ENCODE results near the gene BICC1. TPM values are rescaled to one million over a fixed set of nuclear protein-coding genes. Genes with fewer than 3 reads are reported as not detected.
A peak's percentile ranks its signal among the peaks of the same experiment; 100 is the strongest.

BICC1 gene
- total and polyA plus RNA-seq, 9 donors, result 15.2 to 26.9 (median 19.7) TPM

DNA sequence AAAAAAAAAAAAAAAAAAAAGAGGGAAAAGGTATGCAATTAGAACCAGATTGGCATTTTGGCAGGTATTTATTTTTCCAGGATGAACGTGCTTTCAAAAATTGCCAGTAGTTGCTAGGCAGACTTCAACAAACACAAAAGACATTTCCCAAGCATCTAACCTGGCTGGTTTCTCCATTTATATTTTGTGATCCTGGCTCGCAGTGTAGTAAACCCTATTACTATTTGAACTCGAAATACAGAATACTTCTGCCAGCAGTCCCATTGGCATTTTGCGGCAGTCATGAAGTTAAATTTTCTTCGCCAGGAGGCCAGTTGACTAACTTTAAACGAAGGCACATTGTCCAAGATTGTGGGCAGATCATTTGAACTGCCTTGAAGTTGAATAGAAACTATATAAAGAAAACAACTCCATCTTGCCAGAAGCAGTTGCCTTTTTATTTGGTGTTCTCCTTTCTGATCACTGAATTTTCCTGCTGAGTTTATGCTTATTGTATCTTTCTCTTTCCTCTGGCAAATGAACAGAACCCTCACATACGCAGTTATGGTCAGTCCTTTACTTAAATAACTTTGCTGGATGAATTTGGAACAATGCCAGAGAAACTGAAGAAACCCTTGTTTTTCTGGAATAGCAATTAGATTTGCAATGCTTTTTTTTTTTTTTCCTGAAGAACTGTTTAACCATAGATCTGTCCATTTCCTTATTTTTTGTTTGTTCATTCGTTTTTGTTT lies 132.9 kb downstream of the BICC1 start:
- Histone ChIP-seq H3K36me3 (ENCODE audit: control insufficient read depth, insufficient read depth, low read length) (no peaks in the 10 kb centered on the region), H3K9me3 (replicated peaks; ENCODE audit: control insufficient read depth, low read depth, low read length) (no peaks in the 10 kb centered on the region), H3K27ac (ENCODE audit: low read length) (peak overlapping the region; percentile 68), H3K4me1 (ENCODE audit: control insufficient read depth, insufficient read depth, low read length) (peaks cover 18% of the 10 kb centered on the region), H3K4me3 (ENCODE audit: low read length) (no peak overlapping the region), H3K27me3 (ENCODE audit: control insufficient read depth, insufficient read depth, low read length) (no peaks in the 10 kb centered on the region)
- no CpG with 5 or more reads among the region's 8 CpGs for WGBS (ENCODE audit: insufficient coverage)
- DNase-seq, result peak; percentile 95

DNA sequence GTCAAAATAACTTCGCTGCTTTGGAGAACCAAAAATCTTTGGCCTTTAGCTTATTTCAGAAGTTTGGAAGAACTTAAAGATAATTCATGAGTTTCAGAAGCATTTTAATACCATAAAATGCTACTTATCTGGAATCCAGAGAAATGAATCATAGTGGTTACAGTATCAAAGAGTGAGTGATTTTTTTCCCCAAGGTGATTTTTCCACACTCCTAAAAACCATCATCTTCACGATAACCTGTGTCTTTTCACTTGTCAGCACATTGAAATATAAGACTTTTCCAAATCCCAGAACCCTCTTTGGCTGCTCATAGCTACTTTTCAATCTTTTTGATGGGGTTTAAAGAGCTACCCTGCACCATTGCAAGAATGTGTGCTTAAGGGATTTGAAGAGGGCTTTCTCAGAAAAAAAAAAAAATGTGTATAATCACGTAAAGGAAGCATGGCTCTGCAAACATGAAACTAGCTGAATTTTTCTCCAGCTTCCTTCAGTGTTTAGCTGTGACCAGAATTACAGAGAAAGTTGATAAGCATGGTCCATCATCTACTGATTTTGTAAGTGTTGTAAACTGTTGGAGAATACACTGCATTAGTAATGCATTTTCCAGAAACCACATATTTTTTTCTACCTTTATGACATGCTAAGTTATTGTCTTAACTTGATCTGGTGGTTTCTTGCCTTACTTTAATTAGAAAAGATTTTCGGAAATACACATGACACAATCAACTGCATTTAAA lies 134.9 kb downstream of the BICC1 start:
- no peaks in the 10 kb centered on the region for H3K36me3 ChIP-seq (ENCODE audit: control insufficient read depth, insufficient read depth, low read length)

DNA sequence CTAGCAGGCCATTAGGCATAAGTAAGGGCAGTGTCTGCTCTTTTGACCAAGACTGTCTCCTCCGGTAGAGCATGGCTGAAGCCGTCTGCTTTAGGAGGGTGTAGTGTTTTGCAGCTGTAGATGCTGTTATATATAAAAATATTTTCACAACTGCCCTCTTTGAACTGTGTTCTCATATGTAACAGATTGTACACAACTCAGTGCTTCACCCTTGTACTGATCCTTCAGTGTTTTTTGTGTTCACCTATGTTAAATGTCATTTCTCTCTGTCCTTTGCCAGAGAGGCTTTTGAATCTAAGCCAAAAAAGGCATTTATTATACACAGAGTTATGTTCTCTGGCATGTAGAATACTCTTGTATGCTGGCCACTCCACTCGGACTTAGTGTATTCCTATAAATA lies 135.5 kb downstream of the BICC1 start:
- Histone ChIP-seq H3K4me3 (ENCODE audit: low read length) (no peak overlapping the region), H3K9me3 (replicated peaks; ENCODE audit: control insufficient read depth, low read depth, low read length) (no peaks in the 10 kb centered on the region), H3K27ac (ENCODE audit: low read length) (peak overlapping the region; percentile 29), H3K27me3 (ENCODE audit: control insufficient read depth, insufficient read depth, low read length) (no peaks in the 10 kb centered on the region), H3K4me1 (ENCODE audit: control insufficient read depth, insufficient read depth, low read length) (peaks cover 19% of the 10 kb centered on the region), H3K36me3 (ENCODE audit: control insufficient read depth, insufficient read depth, low read length) (no peaks in the 10 kb centered on the region)
- DNase-seq, result peak; percentile 70
- no CpG with 5 or more reads among the region's 3 CpGs for WGBS (ENCODE audit: insufficient coverage)

More for the DNA sequence above, 134.9 kb downstream of the BICC1 start:
- WGBS (ENCODE audit: insufficient coverage), result no CpG with 5 or more reads among the region's 4 CpGs
- Histone ChIP-seq H3K4me3 (ENCODE audit: low read length) (no peak overlapping the region), H3K4me1 (ENCODE audit: control insufficient read depth, insufficient read depth, low read length) (peaks cover 21% of the 10 kb centered on the region), H3K9me3 (replicated peaks; ENCODE audit: control insufficient read depth, low read depth, low read length) (no peaks in the 10 kb centered on the region), H3K27me3 (ENCODE audit: control insufficient read depth, insufficient read depth, low read length) (no peaks in the 10 kb centered on the region), H3K27ac (ENCODE audit: low read length) (peak overlapping the region; percentile 29)
- DNase-seq, result peak; percentile 82

DNA sequence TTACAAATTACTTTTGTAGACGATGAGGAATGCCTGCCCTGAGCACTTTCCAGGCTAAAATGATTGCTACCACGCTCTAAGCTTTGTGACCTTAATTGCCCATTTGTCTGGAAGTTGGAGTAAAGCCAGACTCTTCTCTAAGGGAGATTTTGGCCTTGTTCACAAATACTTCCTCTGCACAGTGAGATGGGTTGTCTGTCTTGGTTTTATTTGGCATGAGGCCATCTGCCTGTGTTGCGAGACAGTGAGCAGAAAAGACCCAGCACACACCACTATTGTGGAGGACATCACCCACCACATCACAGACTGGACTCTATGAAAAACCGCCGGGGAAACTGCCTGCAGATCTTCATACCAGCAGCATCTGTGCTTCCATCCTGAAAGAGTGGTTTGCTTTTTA lies 138.4 kb downstream of the BICC1 start:
- Histone ChIP-seq H3K4me1 (ENCODE audit: control insufficient read depth, insufficient read depth, low read length) (peaks cover 11% of the 10 kb centered on the region), H3K9me3 (replicated peaks; ENCODE audit: control insufficient read depth, low read depth, low read length) (no peaks in the 10 kb centered on the region), H3K36me3 (ENCODE audit: control insufficient read depth, insufficient read depth, low read length) (no peaks in the 10 kb centered on the region), H3K4me3 (ENCODE audit: low read length) (no peak overlapping the region), H3K27ac (ENCODE audit: low read length) (no peak overlapping the region), H3K27me3 (ENCODE audit: control insufficient read depth, insufficient read depth, low read length) (no peaks in the 10 kb centered on the region)
- no CpG with 5 or more reads among the region's 5 CpGs for WGBS (ENCODE audit: insufficient coverage)
- peak; percentile 74 for DNase-seq

DNA sequence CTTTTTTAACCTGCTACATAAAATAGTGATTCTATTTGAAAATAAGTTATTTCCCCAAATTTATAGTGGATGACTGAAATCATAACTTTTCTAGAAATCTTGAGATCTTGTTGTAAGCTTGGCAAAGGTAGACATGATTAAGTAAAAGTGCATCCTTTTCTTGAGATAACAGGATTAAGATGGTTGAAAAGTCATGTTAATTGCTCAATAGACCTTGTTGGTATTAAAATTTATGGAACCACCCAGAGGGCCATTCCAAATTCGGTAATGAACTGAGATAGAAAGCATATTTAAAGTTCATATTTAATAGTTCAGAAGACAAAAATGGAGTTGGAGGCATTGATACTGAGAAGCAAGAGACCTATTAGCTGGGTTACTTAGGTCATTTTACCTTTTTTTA lies 139.1 kb downstream of the BICC1 start:
- WGBS (ENCODE audit: insufficient coverage), result no CpG with 5 or more reads among the region's 1 CpG
- Histone ChIP-seq H3K9me3 (replicated peaks; ENCODE audit: control insufficient read depth, low read depth, low read length) (no peaks in the 10 kb centered on the region), H3K4me3 (ENCODE audit: low read length) (no peak overlapping the region), H3K36me3 (ENCODE audit: control insufficient read depth, insufficient read depth, low read length) (no peaks in the 10 kb centered on the region), H3K27ac (ENCODE audit: low read length) (no peak overlapping the region), H3K27me3 (ENCODE audit: control insufficient read depth, insufficient read depth, low read length) (no peaks in the 10 kb centered on the region), H3K4me1 (ENCODE audit: control insufficient read depth, insufficient read depth, low read length) (peaks cover 11% of the 10 kb centered on the region)
- no peak for DNase-seq

DNA sequence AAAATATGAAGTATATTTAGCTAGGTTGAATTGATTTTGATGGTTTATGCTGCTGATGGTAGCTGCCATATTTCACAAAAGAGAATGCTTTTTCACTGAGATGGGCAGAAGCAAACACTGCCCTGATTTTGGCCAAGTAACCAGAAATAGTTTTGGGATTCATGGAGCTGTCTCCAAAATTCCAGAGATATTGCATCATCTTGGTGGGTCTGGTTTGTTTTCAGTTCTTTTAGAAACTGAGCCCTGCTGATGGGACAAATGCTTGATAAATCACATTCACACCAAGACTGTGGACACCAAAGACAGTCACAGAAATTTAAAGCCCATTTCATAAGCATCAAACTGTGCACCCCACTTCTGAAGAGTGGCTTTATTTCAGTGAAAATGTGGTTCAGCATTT lies 140.5 kb downstream of the BICC1 start:
- Histone ChIP-seq H3K27ac (ENCODE audit: low read length) (no peak overlapping the region), H3K27me3 (ENCODE audit: control insufficient read depth, insufficient read depth, low read length) (no peaks in the 10 kb centered on the region), H3K9me3 (replicated peaks; ENCODE audit: control insufficient read depth, low read depth, low read length) (no peaks in the 10 kb centered on the region), H3K36me3 (ENCODE audit: control insufficient read depth, insufficient read depth, low read length) (no peaks in the 10 kb centered on the region), H3K4me3 (ENCODE audit: low read length) (no peak overlapping the region), H3K4me1 (ENCODE audit: control insufficient read depth, insufficient read depth, low read length) (peaks cover 9% of the 10 kb centered on the region)
- DNase-seq, result peak; percentile 43

DNA sequence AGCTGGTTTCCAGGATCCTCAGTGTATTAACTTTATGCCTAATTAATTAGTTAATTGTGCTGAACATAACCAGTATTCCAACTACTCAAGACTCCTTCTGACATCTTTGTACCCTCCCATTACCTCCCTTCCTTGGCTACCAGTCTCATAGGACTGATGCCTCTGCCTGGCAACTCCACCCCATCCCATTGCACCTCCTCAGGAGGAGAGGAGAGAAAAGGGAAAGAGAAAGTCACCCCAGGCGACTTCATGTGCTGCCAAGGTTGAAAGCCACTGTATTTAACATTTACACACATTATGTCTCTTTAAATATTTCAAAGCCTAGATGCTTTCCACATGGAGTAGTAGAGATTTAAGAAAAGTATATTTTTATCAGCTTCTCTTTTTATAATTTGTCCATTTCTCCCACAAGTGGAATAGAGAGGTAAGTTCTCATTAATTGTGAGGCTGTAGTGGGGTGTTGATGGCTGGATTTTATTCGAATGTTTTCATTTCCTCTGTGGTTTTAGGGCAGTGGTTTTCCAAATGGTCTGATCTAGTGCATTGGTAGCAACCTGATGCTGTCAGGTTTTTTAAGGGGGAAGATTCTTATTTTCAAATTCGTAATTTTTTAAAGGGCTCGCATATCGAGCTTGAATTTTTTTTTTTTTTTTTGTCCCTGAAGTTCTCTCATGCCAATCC lies 148.0 kb downstream of the BICC1 start:
- Histone ChIP-seq H3K4me1 (ENCODE audit: control insufficient read depth, insufficient read depth, low read length) (no peaks in the 10 kb centered on the region), H3K4me3 (ENCODE audit: low read length) (no peak overlapping the region), H3K36me3 (ENCODE audit: control insufficient read depth, insufficient read depth, low read length) (no peaks in the 10 kb centered on the region), H3K27ac (ENCODE audit: low read length) (no peak overlapping the region), H3K9me3 (replicated peaks; ENCODE audit: control insufficient read depth, low read depth, low read length) (peaks cover 13% of the 10 kb centered on the region), H3K27me3 (ENCODE audit: control insufficient read depth, insufficient read depth, low read length) (no peaks in the 10 kb centered on the region)
- no CpG with 5 or more reads among the region's 5 CpGs for WGBS (ENCODE audit: insufficient coverage)
- DNase-seq, result no peak

DNA sequence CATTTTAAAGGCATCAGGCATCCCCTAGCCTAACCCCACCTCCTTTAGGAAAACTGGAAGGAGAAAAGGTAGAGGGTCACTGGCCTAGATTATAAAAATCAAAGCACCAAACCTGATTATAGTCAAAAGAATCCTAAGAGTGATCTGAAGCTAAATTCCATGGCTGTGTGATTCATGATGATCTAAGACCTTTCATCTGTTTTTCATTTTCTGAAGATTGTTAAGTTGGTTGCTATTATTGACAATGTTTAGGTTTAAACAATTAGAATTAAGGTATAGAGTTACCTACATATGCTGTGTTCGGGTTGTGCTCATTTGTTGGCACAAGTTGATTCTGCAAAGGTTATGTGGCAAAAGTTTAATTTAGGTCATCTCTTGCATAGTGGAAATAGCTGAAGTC lies 148.7 kb downstream of the BICC1 start:
- no peak overlapping the region for H3K4me3 ChIP-seq (ENCODE audit: low read length)
- no peaks in the 10 kb centered on the region for H3K4me1 ChIP-seq (ENCODE audit: control insufficient read depth, insufficient read depth, low read length)
- no CpG with 5 or more reads among the region's 1 CpG for WGBS (ENCODE audit: insufficient coverage)
- no peak for DNase-seq
- no peaks in the 10 kb centered on the region for H3K36me3 ChIP-seq (ENCODE audit: control insufficient read depth, insufficient read depth, low read length)
- H3K9me3 ChIP-seq (replicated peaks; ENCODE audit: control insufficient read depth, low read depth, low read length), result peaks cover 13% of the 10 kb centered on the region
- H3K27ac ChIP-seq (ENCODE audit: low read length), result no peak overlapping the region
- no peaks in the 10 kb centered on the region for H3K27me3 ChIP-seq (ENCODE audit: control insufficient read depth, insufficient read depth, low read length)

DNA sequence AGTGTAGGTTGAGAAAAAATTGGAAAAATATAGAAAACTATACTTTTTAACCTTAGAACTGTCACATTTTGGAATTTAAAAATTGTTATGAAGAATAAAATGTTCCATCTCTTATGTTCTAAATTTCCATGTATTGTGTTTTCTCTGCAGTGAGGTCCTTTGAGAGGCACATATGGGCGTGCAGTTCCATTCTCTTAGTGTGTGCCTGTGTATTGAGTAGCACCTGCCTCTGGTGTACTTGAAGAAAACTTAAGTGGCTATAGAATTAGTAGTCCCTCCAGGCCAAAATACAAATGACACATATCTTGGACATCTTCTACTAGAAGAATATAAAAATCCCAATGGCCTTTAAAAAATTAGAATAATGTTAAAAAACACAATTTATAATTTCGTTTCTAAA lies 149.2 kb downstream of the BICC1 start:
- Histone ChIP-seq H3K4me1 (ENCODE audit: control insufficient read depth, insufficient read depth, low read length) (no peaks in the 10 kb centered on the region), H3K36me3 (ENCODE audit: control insufficient read depth, insufficient read depth, low read length) (no peaks in the 10 kb centered on the region), H3K9me3 (replicated peaks; ENCODE audit: control insufficient read depth, low read depth, low read length) (peaks cover 13% of the 10 kb centered on the region), H3K27ac (ENCODE audit: low read length) (no peak overlapping the region), H3K27me3 (ENCODE audit: control insufficient read depth, insufficient read depth, low read length) (no peaks in the 10 kb centered on the region), H3K4me3 (ENCODE audit: low read length) (no peak overlapping the region)
- no peak for DNase-seq
- WGBS (ENCODE audit: insufficient coverage), result no CpG with 5 or more reads among the region's 2 CpGs

DNA sequence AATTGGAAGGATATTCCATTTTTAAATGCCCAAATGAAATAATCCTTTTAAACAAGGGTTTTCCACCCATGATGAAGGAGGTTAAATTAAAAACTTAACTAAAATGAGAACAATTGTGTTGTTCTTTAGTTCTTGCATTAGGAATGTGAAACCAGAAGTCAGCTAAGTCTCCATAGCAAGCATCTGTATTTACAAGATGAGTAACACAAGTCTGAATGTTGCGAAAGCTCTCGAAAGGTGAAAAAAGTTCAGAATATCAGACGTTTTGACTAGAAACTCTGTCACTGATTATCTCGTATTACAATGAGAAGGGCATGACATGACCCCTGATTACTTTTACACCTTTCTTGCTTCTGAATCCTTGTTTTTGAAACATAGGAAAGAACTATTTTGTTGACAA lies 149.6 kb downstream of the BICC1 start:
- WGBS (ENCODE audit: insufficient coverage), result no CpG with 5 or more reads among the region's 4 CpGs
- H3K4me1 ChIP-seq (ENCODE audit: control insufficient read depth, insufficient read depth, low read length), result no peaks in the 10 kb centered on the region
- peaks cover 13% of the 10 kb centered on the region for H3K9me3 ChIP-seq (replicated peaks; ENCODE audit: control insufficient read depth, low read depth, low read length)
- DNase-seq, result peak; percentile 67
- no peaks in the 10 kb centered on the region for H3K27me3 ChIP-seq (ENCODE audit: control insufficient read depth, insufficient read depth, low read length)
- H3K27ac ChIP-seq (ENCODE audit: low read length), result no peak overlapping the region
- H3K36me3 ChIP-seq (ENCODE audit: control insufficient read depth, insufficient read depth, low read length), result no peaks in the 10 kb centered on the region
- H3K4me3 ChIP-seq (ENCODE audit: low read length), result no peak overlapping the region

All from muscle of leg (tissue), 11 donors.